Measurements from ENCODE around the gene EFNA3. TPM values are rescaled to one million over a fixed set of nuclear protein-coding genes. Genes with fewer than 3 reads are reported as not detected.
A peak's percentile ranks its signal among the peaks of the same experiment; 100 is the strongest.

The EFNA3 gene
- total RNA-seq, 4 donors from 2014 or later = 3.4 to 7.9 (median 7.2) TPM

DNA sequence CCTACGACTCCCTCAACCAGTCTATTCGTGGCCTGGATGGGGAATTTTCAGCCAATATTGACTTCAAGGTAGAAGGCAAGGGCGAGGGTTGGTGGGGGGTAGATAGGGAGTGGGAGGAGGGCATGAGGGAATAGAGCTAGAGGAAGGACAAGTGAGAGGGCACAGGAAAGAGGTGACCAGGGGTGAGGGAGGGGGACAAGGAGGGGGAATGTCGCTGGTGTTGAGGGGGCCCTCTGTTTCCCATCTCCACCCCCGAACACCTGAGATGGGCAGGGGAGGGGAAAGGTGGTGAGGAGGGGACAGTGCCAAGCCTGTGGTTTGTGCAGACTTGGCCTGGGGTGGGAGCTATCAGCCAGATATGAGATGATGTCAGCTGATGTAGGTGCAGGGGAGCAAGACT is 35.8 kb upstream of the EFNA3 start:
- no peak for DNase-seq
- Histone ChIP-seq H3K27me3 (no peaks in the 10 kb centered on the region), H3K4me1 (peaks cover 14 to 39% (median 34%) of the 10 kb centered on the region in 4 donors), H3K9me3 (no peaks in the 10 kb centered on the region), H3K27ac (peak overlapping the region; percentile 73 to 86 (median 83)), H3K4me3 (no peak overlapping the region), H3K36me3 (no peaks in the 10 kb centered on the region)
- TF ChIP-seq POLR2AphosphoS5 (IDR thresholded peaks at IDR 0.05) (no peak), EP300 (IDR thresholded peaks at IDR 0.05; ENCODE audit: low read depth) (no peak), POLR2A (IDR thresholded peaks at IDR 0.05) (no peak)
- TF ChIP-seq, protein P1, sequence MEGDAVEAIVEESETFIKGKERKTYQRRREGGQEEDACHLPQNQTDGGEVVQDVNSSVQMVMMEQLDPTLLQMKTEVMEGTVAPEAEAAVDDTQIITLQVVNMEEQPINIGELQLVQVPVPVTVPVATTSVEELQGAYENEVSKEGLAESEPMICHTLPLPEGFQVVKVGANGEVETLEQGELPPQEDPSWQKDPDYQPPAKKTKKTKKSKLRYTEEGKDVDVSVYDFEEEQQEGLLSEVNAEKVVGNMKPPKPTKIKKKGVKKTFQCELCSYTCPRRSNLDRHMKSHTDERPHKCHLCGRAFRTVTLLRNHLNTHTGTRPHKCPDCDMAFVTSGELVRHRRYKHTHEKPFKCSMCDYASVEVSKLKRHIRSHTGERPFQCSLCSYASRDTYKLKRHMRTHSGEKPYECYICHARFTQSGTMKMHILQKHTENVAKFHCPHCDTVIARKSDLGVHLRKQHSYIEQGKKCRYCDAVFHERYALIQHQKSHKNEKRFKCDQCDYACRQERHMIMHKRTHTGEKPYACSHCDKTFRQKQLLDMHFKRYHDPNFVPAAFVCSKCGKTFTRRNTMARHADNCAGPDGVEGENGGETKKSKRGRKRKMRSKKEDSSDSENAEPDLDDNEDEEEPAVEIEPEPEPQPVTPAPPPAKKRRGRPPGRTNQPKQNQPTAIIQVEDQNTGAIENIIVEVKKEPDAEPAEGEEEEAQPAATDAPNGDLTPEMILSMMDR (IDR thresholded peaks at IDR 0.05) = no peak
- 78 to 82% methylated on average over 3 to 5 of the region's 5 CpGs for WGBS, 2 donors (ENCODE audit: low coverage in 1 of 2)
- intact Hi-C loops (cut with DNase I; ENCODE audit: low total_unique reads) (no loop called here), in situ Hi-C loops (cut with MboI; ENCODE audit: low pct_ligation_motif_present in 1 of 4, low pct_unique_long_range_greater_than_20kb in 1 of 4, low sequenced_read_pairs in 3 of 4) (no loop called here)

DNA sequence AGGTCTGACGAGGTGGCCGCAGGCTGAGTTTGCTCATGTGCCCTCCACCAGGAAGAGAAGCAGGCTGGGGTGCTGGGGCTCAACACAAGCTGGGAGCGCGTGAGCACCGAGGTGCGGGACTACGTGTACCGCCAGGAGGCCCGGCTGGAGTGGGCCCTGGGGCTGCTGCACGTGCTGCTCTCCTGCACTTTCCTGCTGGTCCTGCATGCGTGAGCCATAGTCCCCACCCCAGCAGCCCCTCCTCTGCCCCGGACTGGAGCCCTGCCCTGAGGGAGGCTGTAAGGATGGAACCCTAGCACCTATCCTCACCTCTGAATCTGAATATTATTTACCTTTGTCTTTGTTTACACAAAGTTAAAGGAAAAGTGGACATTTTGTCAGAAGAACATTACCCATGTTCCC is 35.3 kb upstream of the EFNA3 start:
- in situ Hi-C loops (cut with MboI; ENCODE audit: low pct_ligation_motif_present in 1 of 4, low pct_unique_long_range_greater_than_20kb in 1 of 4, low sequenced_read_pairs in 3 of 4) (no loop called here), intact Hi-C loops (cut with DNase I; ENCODE audit: low total_unique reads) (no loop called here)
- Histone ChIP-seq H3K27ac (peak overlapping the region; percentile 73 to 86 (median 83)), H3K4me3 (no peak overlapping the region), H3K9me3 (no peaks in the 10 kb centered on the region), H3K4me1 (peaks cover 14 to 34% (median 30%) of the 10 kb centered on the region in 4 donors), H3K27me3 (no peaks in the 10 kb centered on the region), H3K36me3 (no peaks in the 10 kb centered on the region)
- TF ChIP-seq EP300 (IDR thresholded peaks at IDR 0.05; ENCODE audit: low read depth) = no peak
- TF ChIP-seq POLR2A (IDR thresholded peaks at IDR 0.05) = peak; percentile 44
- TF ChIP-seq, protein P1 (IDR thresholded peaks at IDR 0.05) = peak in 3 of 5 experiments; percentile 2 to 36 (median 35)
- no peak for TF ChIP-seq POLR2AphosphoS5 (IDR thresholded peaks at IDR 0.05)
- WGBS, 2 donors (ENCODE audit: low coverage in 1 of 2) = 50 to 60% methylated on average over 1 to 12 of the region's 12 CpGs
- DNase-seq = peak; percentile 69

DNA sequence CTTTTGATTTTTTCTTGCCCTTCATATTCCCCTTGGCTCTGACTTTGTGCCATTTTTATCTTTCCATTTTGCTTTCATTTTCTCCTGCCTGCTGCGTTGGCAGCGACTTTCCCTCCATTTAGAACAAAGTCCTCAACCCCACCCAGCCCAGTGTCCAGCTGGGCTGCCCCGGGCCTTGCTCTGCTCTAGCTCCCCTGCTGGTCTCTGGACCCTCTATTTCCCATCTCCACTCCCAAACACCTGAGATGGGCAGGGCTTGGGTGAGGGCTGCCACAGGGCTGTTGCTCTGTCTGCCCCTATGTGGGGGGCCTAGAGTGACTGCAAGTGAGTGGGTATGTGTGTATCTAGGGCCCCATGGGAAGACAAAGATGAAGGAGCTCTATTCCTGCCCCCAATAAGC is 34.8 kb upstream of the EFNA3 start:
- Histone ChIP-seq H3K27ac (peak overlapping the region; percentile 73 to 86 (median 83)), H3K9me3 (no peaks in the 10 kb centered on the region), H3K36me3 (no peaks in the 10 kb centered on the region), H3K4me1 (peaks cover 11 to 31% (median 26%) of the 10 kb centered on the region in 4 donors), H3K27me3 (no peaks in the 10 kb centered on the region), H3K4me3 (no peak overlapping the region)
- TF ChIP-seq POLR2AphosphoS5 (IDR thresholded peaks at IDR 0.05) (peak in 2 of 3 donors; percentile 9 to 23), POLR2A (IDR thresholded peaks at IDR 0.05) (no peak)
- TF ChIP-seq, protein P1 (IDR thresholded peaks at IDR 0.05) = peak in 1 of 5 experiments; percentile 21
- intact Hi-C loops (cut with DNase I; ENCODE audit: low total_unique reads) (no loop called here), in situ Hi-C loops (cut with MboI; ENCODE audit: low pct_ligation_motif_present in 1 of 4, low pct_unique_long_range_greater_than_20kb in 1 of 4, low sequenced_read_pairs in 3 of 4) (no loop called here)
- DNase-seq = peak; percentile 61
- WGBS, 2 donors (ENCODE audit: low coverage in 1 of 2) = 38 to 40% methylated on average over 1 to 3 of the region's 3 CpGs

DNA sequence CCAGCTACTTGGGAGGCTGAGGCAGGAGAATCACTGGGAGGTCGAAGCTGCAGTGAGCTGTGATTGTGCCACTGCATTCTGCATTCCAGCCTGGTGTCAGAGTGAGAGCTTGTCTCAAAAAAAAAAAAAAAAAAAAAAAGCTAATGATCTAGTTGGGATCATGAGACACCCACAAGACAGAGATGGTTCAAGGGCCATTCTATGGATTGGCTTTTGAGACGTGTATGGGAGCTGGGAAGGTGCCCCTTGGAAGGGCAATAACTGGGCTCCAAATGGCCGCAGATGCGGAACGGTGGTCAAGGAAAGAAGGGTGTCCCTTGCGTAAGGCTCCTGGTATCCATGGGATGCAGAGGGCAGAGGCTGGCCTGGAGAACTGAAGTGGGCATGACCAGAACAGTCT is 34.3 kb upstream of the EFNA3 start:
- no peaks in the 10 kb centered on the region for H3K9me3 ChIP-seq
- TF ChIP-seq EP300 (IDR thresholded peaks at IDR 0.05; ENCODE audit: low read depth) (no peak), POLR2AphosphoS5 (IDR thresholded peaks at IDR 0.05) (no peak), POLR2A (IDR thresholded peaks at IDR 0.05) (no peak)
- TF ChIP-seq, protein P1 (IDR thresholded peaks at IDR 0.05) = no peak
- no peak for DNase-seq
- H3K36me3 ChIP-seq = no peaks in the 10 kb centered on the region
- in situ Hi-C loops (cut with MboI; ENCODE audit: low pct_ligation_motif_present in 1 of 4, low pct_unique_long_range_greater_than_20kb in 1 of 4, low sequenced_read_pairs in 3 of 4) (no loop called here), intact Hi-C loops (cut with DNase I; ENCODE audit: low total_unique reads) (no loop called here)
- WGBS, 2 donors (ENCODE audit: low coverage in 1 of 2) = 86 to 88% methylated on average over 5 to 6 of the region's 6 CpGs
- no peak overlapping the region for H3K4me3 ChIP-seq
- H3K27ac ChIP-seq = peak overlapping the region; percentile 73 to 86 (median 83)
- peaks cover 14 to 28% (median 24%) of the 10 kb centered on the region in 4 donors for H3K4me1 ChIP-seq
- no peaks in the 10 kb centered on the region for H3K27me3 ChIP-seq
